Measurements from ENCODE around the gene EID1. TPM values are rescaled to one million over a fixed set of nuclear protein-coding genes. Genes with fewer than 3 reads are reported as not detected.

EID1 gene
- total RNA-seq, 2 experiments from 2014 or later: 41.0 to 45.3 TPM

GRCh38 chr15:48898032-48898431 lies 20.1 kb downstream of the EID1 start:
- Mint-ChIP-seq H3K4me1 (ENCODE audit: low read depth) (no peaks in the 10 kb centered on the region), H3K4me3 (no peak overlapping the region), H3K27ac (no peak overlapping the region), H3K36me3 (ENCODE audit: low read depth) (no peaks in the 10 kb centered on the region), H3K9me3 (no peaks in the 10 kb centered on the region), H3K27me3 (peaks cover 30% of the 10 kb centered on the region)
- no peak for TF ChIP-seq CTCF (IDR thresholded peaks at IDR 0.05)
- no peak for ATAC-seq (ENCODE audit: poor library complexity)
- Histone ChIP-seq H3K27me3 (ENCODE audit: control insufficient read depth in 1 of 2, insufficient read depth in 2 of 2, low read length in 2 of 2) (peaks cover 6 to 7% of the 10 kb centered on the region in 2 experiments), H3K9me3 (ENCODE audit: control insufficient read depth in 1 of 2, insufficient read depth in 1 of 2, low read length in 2 of 2) (no peaks in the 10 kb centered on the region), H3K4me1 (ENCODE audit: insufficient read depth, low read length) (no peaks in the 10 kb centered on the region), H3K36me3 (ENCODE audit: insufficient read depth, low read length) (no peaks in the 10 kb centered on the region), H3K27ac (ENCODE audit: low read depth in 1 of 2, low read length in 2 of 2) (no peak overlapping the region), H3K4me3 (ENCODE audit: low read length) (no peak overlapping the region)
- DNase-seq: no peak
- ChIA-PET CTCF (no interaction called here), POLR2A (no interaction called here)
- intact Hi-C loops (cut with DNase I, micrococcal nuclease): no loop called here

- H3K27me3 Mint-ChIP-seq: peaks cover 27% of the 10 kb centered on the region
- no peak for TF ChIP-seq CTCF (IDR thresholded peaks at IDR 0.05)
- CTCF ChIA-PET: no interaction called here
Observed at GRCh38 chr15:48898446-48898845, 20.5 kb downstream of the EID1 start.

GRCh38 chr15:48899793-48900192 lies 21.9 kb downstream of the EID1 start:
- H3K4me3 Mint-ChIP-seq: no peak overlapping the region
- Histone ChIP-seq H3K4me1 (ENCODE audit: insufficient read depth, low read length) (no peaks in the 10 kb centered on the region), H3K36me3 (ENCODE audit: insufficient read depth, low read length) (no peaks in the 10 kb centered on the region), H3K9me3 (ENCODE audit: control insufficient read depth in 1 of 2, insufficient read depth in 1 of 2, low read length in 2 of 2) (no peaks in the 10 kb centered on the region), H3K4me3 (ENCODE audit: low read length) (no peak overlapping the region), H3K27me3 (ENCODE audit: control insufficient read depth in 1 of 2, insufficient read depth in 2 of 2, low read length in 2 of 2) (peaks cover 6 to 7% of the 10 kb centered on the region in 2 experiments), H3K27ac (ENCODE audit: low read depth in 1 of 2, low read length in 2 of 2) (no peak overlapping the region)
- POLR2A ChIA-PET: no interaction called here
- H3K4me1 Mint-ChIP-seq (ENCODE audit: low read depth): no peaks in the 10 kb centered on the region
- no peaks in the 10 kb centered on the region for H3K36me3 Mint-ChIP-seq (ENCODE audit: low read depth)
- CTCF ChIA-PET: interaction anchor here (0.5 to 1.6 kb wide), 2 partner anchors 76 to 705 kb away, joined by 3 to 4 read pairs; no protein-coding TSS in a partner anchor
- DNase-seq (no peak), ATAC-seq (ENCODE audit: poor library complexity) (no peak)
- peaks cover 22% of the 10 kb centered on the region for H3K27me3 Mint-ChIP-seq
- H3K27ac Mint-ChIP-seq: no peak overlapping the region
- H3K9me3 Mint-ChIP-seq: no peaks in the 10 kb centered on the region
- TF ChIP-seq CTCF (IDR thresholded peaks at IDR 0.05): no peak
- intact Hi-C loops (cut with DNase I, micrococcal nuclease): no loop called here

More at GRCh38 chr15:48898446-48898845, 20.5 kb downstream of the EID1 start:
- Histone ChIP-seq H3K9me3 (ENCODE audit: control insufficient read depth in 1 of 2, insufficient read depth in 1 of 2, low read length in 2 of 2) (no peaks in the 10 kb centered on the region), H3K4me1 (ENCODE audit: insufficient read depth, low read length) (no peaks in the 10 kb centered on the region), H3K27me3 (ENCODE audit: control insufficient read depth in 1 of 2, insufficient read depth in 2 of 2, low read length in 2 of 2) (peaks cover 6 to 7% of the 10 kb centered on the region in 2 experiments), H3K27ac (ENCODE audit: low read depth in 1 of 2, low read length in 2 of 2) (no peak overlapping the region), H3K4me3 (ENCODE audit: low read length) (no peak overlapping the region), H3K36me3 (ENCODE audit: insufficient read depth, low read length) (no peaks in the 10 kb centered on the region)
- H3K4me3 Mint-ChIP-seq: no peak overlapping the region
- no peaks in the 10 kb centered on the region for H3K36me3 Mint-ChIP-seq (ENCODE audit: low read depth)
- no peaks in the 10 kb centered on the region for H3K4me1 Mint-ChIP-seq (ENCODE audit: low read depth)
- no peak for ATAC-seq (ENCODE audit: poor library complexity)
- no peak for DNase-seq
- H3K9me3 Mint-ChIP-seq: no peaks in the 10 kb centered on the region
- intact Hi-C loops (cut with DNase I, micrococcal nuclease): no loop called here
- no peak overlapping the region for H3K27ac Mint-ChIP-seq
- POLR2A ChIA-PET: no interaction called here

All from CD4-positive, alpha-beta T cell (primary cell).